Heart right ventricle (tissue), 16 donors: ENCODE data around the gene SGCB. TPM values are rescaled to one million over a fixed set of nuclear protein-coding genes. Genes with fewer than 3 reads are reported as not detected.
"Not testable (repeated sequence)": the region's sequence is repeated elsewhere in the genome, so short reads cannot be mapped to it uniquely, and the experiment has no call there.

ENCODE experiments used
- ATAC-seq, 8 donors: fragments of 200-7000 bp; cut with Tn5 transposase; one replicate each; pipeline ENCODE4 v1.9.1; 2020; ENCODE audit warnings: mild to moderate bottlenecking in 8 of 8, moderate library complexity in 8 of 8, moderate number of reproducible peaks in 1 of 8
- DNase-seq, 2 donors: peaks; one replicate each; pipeline ENCODE4 v3.0.0-alpha.2; 2020
- H3K27ac ChIP-seq, 10 donors: fragments of 200-600 bp; sonication (generic) in 2 of 10; one replicate each; pipeline versions ENCODE4 v1.5.0 to v1.8.0; 2020 to 2022; ENCODE audit warnings: mild to moderate bottlenecking in 3 of 10
- H3K27me3 ChIP-seq, 7 donors: fragments of 200-600 bp; one replicate each; pipeline ENCODE4 v1.8.0; 2021 to 2022; ENCODE audit warnings: mild to moderate bottlenecking in 2 of 7
- H3K36me3 ChIP-seq, 9 donors: fragments of 200-600 bp; sonication (generic) in 1 of 9; one replicate each; pipeline versions ENCODE4 v1.5.0 to v1.8.0; 2020 to 2022; ENCODE audit warnings: mild to moderate bottlenecking in 2 of 9
- H3K4me1 ChIP-seq, 9 donors: fragments of 200-600 bp; sonication (generic) in 1 of 9; one replicate each; pipeline versions ENCODE4 v1.5.0 to v1.8.0; 2020 to 2022; ENCODE audit warnings: mild to moderate bottlenecking in 4 of 9
- H3K4me3 ChIP-seq, 10 donors: fragments of 200-600 bp; sonication (generic) in 2 of 10; one replicate each; pipeline versions ENCODE4 v1.5.0 to v1.8.0; 2020 to 2022; ENCODE audit warnings: mild to moderate bottlenecking in 7 of 10, moderate library complexity in 2 of 10
- H3K9me3 ChIP-seq, 11 donors: fragments of 200-600 bp in 10 of 11; sonication (generic) in 2 of 11; one replicate each; pipeline versions ENCODE4 v1.5.0 to v1.8.0; 2013 to 2022; ENCODE audit warnings: mild to moderate bottlenecking in 2 of 11, control low read depth in 1 of 11, moderate library complexity in 1 of 11
- WGBS, 2 donors: extraction: QIAGEN DNeasy Blood & Tissue Kit; methylation state at CpG; one replicate each; pipeline ENCODE4 v1.1.7; 2013; ENCODE audit warnings: inconsistent platforms in 1 of 2; 5-methylcytosine and 5-hydroxymethylcytosine counted together
- intact Hi-C, 10 donors: fragments of 100-400 bp; cut with DNase I; formaldehyde crosslinking; loops; one replicate each; pipeline versions ENCODE4 v1.11.1 to v1.14.2; 2022
- long read RNA-seq, 3 donors: library from polyadenylated mRNA; unstranded; transcript quantifications; one replicate each; pipeline ENCODE4 v2.0.0, GENCODE V29; 2020 to 2021
- polyA plus RNA-seq, 2 donors: library from polyadenylated mRNA; stranded (reverse); fragments of 200-250 nt; gene quantifications; one replicate each; pipeline ENCODE4 v1.2.3, GENCODE V29; 2013
- total RNA-seq, 10 donors: library from RNA; stranded (reverse); fragmentation: NEBNext Ultra II Directional in 3 of 10; extraction: Animal tissue kit (Norgen Biotek cat#: 25700) in 3 of 10; gene quantifications; one replicate each; pipeline versions ENCODE4 v1.2.1 to v1.2.4, GENCODE V29; 2021 to 2023
- TF ChIP-seq, protein P1 (sequence below), 9 donors: fragments of 200-600 bp; sonication (generic) in 2 of 9; IDR thresholded peaks; one replicate each; pipeline versions ENCODE4 v1.5.0 to v1.8.0; 2021 to 2022; ENCODE audit warnings: antibody characterized with exemption in 9 of 9, mild to moderate bottlenecking in 5 of 9, moderate library complexity in 1 of 9
- donor health status: Arrhythmogenic right ventricular cardiomyopathy.
- donor health status: ischemic (EF 13 %, LVEDD 7.1; RV severe dilation, severe dysfunction).
- donor health status: healthy with polysubstance abuse.
- donor health status: DM: no; HTN: yes; CAD: no.
- donor health status: DM: no; HTN: no; CAD: no.
- donor health status: ischemic (EF 25% LVEDD 6.9; RV normal size, moderate dysfunction).
- donor health status: ischemic (EF 25% LVEDD 5.7; RV mildly dilated, moderate dysfunction).
- donor health status: healthy.
- donor health status: DM: yes; HTN: yes; CAD: no.
- donor health status: Ischemic cardiomyopathy.
- donor health status: ischemic (EF 35%, LVEDD 5.7; RV mildly dilated, moderate dysfunction).
- donor health status: nonischemic (EF 11% LVEDD 7.7; RV severe dilation, severe dysfunction).
- donor health status: DM: yes; HTN: yes; CAD: no.
- donor health status: PGD.
- donor health status: ischemic (EF 29% LVEDD 5.4; RV normal size, mild dysfunction).
- donor health status: nonischemic (EF 23%, LVEDD 6.1; RV moderate dilation, normal function).

SGCB gene, protein sequence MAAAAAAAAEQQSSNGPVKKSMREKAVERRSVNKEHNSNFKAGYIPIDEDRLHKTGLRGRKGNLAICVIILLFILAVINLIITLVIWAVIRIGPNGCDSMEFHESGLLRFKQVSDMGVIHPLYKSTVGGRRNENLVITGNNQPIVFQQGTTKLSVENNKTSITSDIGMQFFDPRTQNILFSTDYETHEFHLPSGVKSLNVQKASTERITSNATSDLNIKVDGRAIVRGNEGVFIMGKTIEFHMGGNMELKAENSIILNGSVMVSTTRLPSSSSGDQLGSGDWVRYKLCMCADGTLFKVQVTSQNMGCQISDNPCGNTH
- total RNA-seq (100 to 1,000 TPM in 2 of 10 donors, 10 to 100 TPM in 8; 75.9 to 124 (median 91.8) TPM), polyA plus RNA-seq (10 to 100 TPM; 14.3 to 19.9 TPM)
- long read RNA-seq, donor 1, full-length matches to known transcripts = 232 of 263 reads
- long read RNA-seq, donor 1, partial matches to known transcripts = 3 of 263 reads
- long read RNA-seq, donor 1, other reads (novel, unspliced or antisense) = 28 of 263 reads
- long read RNA-seq, donor 2, full-length matches to known transcripts = 345 of 388 reads
- long read RNA-seq, donor 2, partial matches to known transcripts = 12 of 388 reads
- long read RNA-seq, donor 2, other reads (novel, unspliced or antisense) = 31 of 388 reads
- long read RNA-seq, donor 3, full-length matches to known transcripts = 537 of 648 reads
- long read RNA-seq, donor 3, partial matches to known transcripts = 28 of 648 reads
- long read RNA-seq, donor 3, other reads (novel, unspliced or antisense) = 83 of 648 reads

DNA sequence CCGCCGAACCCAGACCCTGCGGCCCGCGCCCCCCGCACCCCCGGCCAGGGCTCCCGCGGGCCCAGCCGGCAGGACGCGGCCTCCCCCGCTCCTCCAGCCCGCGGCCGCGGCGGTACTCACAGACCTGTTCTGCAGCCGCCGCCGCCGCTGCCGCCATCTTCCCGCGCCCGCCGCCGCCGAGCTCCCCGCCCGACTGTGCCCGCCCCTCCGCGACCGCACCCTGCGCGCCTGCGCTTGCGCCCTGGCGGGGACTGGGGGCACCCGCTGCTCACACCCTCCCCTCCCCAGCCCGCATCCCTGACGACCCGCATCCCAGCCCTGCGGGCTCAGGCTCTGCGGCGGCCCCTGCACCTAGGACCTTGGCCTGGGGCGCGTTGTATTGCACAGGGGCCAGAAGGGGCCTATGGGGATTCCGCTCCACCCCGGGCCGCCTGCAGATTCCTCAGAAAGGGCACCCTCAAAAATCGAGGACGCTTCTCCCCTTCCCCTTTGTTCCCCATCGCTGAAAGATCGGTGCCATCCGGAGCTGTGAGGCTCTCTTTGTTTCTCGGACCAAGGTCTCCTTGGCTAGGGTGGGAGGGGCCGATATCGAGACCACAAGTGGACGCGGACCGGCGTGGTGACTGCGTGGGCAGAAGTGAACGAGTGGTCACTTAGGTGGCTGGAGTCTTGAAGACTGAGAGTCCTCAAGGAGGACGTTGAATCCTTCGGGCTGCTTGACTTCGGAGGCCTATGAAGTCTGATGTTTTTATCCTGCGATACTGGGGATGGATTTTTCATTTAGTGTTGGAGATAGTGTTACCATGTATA lies at the start of gene SGCB:
Gene SGCB, minus strand, starts transcription at position 197 of the 810 bp plus-strand sequence. Its CDS starts 40 bp downstream, at position 157.
- Histone ChIP-seq H3K27ac (peak within 1 kb of the TSS; percentile 81 to 92 (median 89)), H3K4me3 (peak within 1 kb of the TSS; percentile 70 to 98 (median 80)), H3K9me3 (no peaks in the 10 kb centered on the region), H3K4me1 (peaks cover 0 to 37% (median 20%) of the 10 kb centered on the region in 9 donors), H3K27me3 (peaks cover 0 to 37% (median 0%) of the 10 kb centered on the region in 7 donors), H3K36me3 (peaks cover 0 to 5% (median 0%) of the 10 kb centered on the region in 9 donors)
- ATAC-seq (peak; percentile 86 to 93 (median 92)), DNase-seq (peak; percentile 69 to 82)
- WGBS, 2 donors = 2 to 3% methylated on average over 39 to 70 of the region's 70 CpGs
- TF ChIP-seq, protein P1, sequence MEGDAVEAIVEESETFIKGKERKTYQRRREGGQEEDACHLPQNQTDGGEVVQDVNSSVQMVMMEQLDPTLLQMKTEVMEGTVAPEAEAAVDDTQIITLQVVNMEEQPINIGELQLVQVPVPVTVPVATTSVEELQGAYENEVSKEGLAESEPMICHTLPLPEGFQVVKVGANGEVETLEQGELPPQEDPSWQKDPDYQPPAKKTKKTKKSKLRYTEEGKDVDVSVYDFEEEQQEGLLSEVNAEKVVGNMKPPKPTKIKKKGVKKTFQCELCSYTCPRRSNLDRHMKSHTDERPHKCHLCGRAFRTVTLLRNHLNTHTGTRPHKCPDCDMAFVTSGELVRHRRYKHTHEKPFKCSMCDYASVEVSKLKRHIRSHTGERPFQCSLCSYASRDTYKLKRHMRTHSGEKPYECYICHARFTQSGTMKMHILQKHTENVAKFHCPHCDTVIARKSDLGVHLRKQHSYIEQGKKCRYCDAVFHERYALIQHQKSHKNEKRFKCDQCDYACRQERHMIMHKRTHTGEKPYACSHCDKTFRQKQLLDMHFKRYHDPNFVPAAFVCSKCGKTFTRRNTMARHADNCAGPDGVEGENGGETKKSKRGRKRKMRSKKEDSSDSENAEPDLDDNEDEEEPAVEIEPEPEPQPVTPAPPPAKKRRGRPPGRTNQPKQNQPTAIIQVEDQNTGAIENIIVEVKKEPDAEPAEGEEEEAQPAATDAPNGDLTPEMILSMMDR (IDR thresholded peaks at IDR 0.05) = no peak
- intact Hi-C loops = loop anchor here in 6 of 10 donors (5.0 to 10.0 kb wide), 3 partner anchors 141 to 196 kb away; partner anchors contain the start of gene DCUN1D4 (in 5 of the 6)

DNA sequence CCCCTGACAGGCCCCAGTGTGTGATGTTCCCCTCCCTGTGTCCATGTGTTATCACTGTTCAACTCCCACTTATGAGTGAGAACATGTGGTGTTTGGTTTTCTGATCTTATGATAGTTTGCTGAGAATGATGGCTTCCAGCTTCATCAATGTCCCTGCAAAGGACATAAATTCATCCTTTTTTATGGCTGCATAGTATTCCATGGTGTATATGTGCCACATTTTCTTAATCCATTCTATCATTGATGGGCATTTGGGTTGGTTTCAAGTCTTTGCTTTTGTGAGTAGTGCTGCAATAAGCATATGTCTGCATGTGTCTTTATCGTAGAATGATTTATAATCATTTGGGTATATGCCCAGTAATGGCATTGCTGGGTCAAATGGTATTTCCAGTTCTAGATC lies 48.3 kb upstream of the SGCB start:
- ATAC-seq, H3K4me3 ChIP-seq, H3K27ac ChIP-seq, H3K36me3 ChIP-seq, intact Hi-C loops, DNase-seq, H3K27me3 ChIP-seq, H3K4me1 ChIP-seq: not testable (repeated sequence)
- 92 to 100% methylated on average over 1 of the region's 1 CpG for WGBS, 2 donors
- H3K9me3 ChIP-seq = peaks cover 0 to 16% (median 0%) of the 10 kb centered on the region in 11 donors

DNA sequence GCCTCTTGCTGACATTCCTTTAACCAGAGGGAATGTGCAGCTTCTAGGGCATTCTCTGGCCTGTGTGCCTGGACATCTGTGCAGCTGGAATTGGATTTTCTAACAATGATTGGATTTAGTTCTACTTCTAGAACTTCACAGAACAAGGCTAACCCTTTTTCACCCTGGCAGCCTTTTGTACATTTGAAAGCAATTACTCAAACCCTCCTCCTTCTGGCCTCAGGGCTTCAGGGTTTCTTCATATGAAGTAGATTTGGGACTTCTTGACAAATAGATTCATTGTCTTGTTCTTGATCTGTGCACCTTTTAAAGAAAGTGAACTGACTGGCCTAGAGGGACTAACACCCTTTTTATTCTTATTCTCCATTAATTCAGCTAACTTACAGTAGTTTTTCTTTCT lies 43.1 kb upstream of the SGCB start:
- intact Hi-C loops = no loop called here
- ATAC-seq = no peak

DNA sequence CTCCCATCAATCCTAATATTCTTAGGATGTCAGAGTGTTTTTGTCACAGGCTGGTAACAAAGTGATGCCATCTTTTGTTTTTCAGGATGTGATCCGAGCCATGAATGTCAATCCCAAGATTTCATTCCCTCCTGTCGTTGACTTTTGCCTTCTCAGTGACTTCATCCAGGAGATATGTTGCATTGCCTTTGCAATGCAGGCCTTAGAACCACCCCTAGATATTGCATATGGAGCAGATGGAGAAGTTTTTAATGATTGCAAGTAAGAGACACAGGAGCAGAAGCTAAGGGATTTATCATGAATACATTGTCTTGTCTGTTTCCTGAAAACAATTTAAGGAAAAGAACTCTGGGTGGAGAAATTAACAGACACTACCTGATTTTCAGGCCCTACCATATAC lies 41.6 kb upstream of the SGCB start:
- no peak for DNase-seq
- ATAC-seq = no peak
- no peak overlapping the region for H3K27ac ChIP-seq

More for the DNA sequence above, 43.1 kb upstream of the SGCB start:
- Histone ChIP-seq H3K4me1 (peaks cover 0 to 6% (median 0%) of the 10 kb centered on the region in 9 donors), H3K4me3 (no peak overlapping the region), H3K27ac (no peak overlapping the region), H3K27me3 (peaks cover 0 to 9% (median 5%) of the 10 kb centered on the region in 7 donors), H3K9me3 (peaks cover 0 to under 1% (median 0%) of the 10 kb centered on the region in 11 donors), H3K36me3 (peaks cover 0 to 12% (median 0%) of the 10 kb centered on the region in 9 donors)
- no peak for DNase-seq
- TF ChIP-seq, protein P1 (IDR thresholded peaks at IDR 0.05) = no peak

More for the DNA sequence above, 41.6 kb upstream of the SGCB start:
- TF ChIP-seq, protein P1 (IDR thresholded peaks at IDR 0.05) = no peak
- Histone ChIP-seq H3K9me3 (no peaks in the 10 kb centered on the region), H3K27me3 (peaks cover 0 to 21% (median 5%) of the 10 kb centered on the region in 7 donors), H3K4me3 (no peak overlapping the region), H3K4me1 (peaks cover 0 to 6% (median 0%) of the 10 kb centered on the region in 9 donors), H3K36me3 (peaks cover 0 to 12% (median 0%) of the 10 kb centered on the region in 9 donors)
- 52 to 59% methylated on average over 2 of the region's 2 CpGs for WGBS, 2 donors
- intact Hi-C loops = no loop called here
